CD4-positive, CD25-positive, alpha-beta regulatory T cell (primary cell): ENCODE data around the gene FFAR4. TPM values are rescaled to one million over a fixed set of nuclear protein-coding genes. Genes with fewer than 3 reads are reported as not detected.

Source experiments
- ATAC-seq, 2 donors: fragments of 150-1000 bp; cut with Tn5 transposase; one replicate each; pipeline ENCODE4 v1.10.0; 2021; ENCODE audit warnings: low read depth in 2 of 2, moderate number of reproducible peaks in 2 of 2, moderate library complexity in 1 of 2
- DNase-seq, 3 donors: peaks; one replicate each; pipeline versions ENCODE4 v3.0.0 to v3.0.0-alpha.2; 2012 to 2022; ENCODE audit warnings: mixed read lengths in 1 of 3
- H3K27ac ChIP-seq: one replicate; pipeline ENCODE4 v1.7.0; 2013; ENCODE audit warnings: mild to moderate bottlenecking, low read length; ENCODE audit not compliant: insufficient read depth, poor library complexity, severe bottlenecking
- H3K27me3 ChIP-seq: one replicate; pipeline ENCODE4 v1.7.0; 2013; ENCODE audit warnings: low read length; ENCODE audit not compliant: control insufficient read depth, insufficient read depth
- H3K36me3 ChIP-seq: one replicate; pipeline ENCODE4 v1.7.0; 2013; ENCODE audit warnings: mild to moderate bottlenecking, low read length, moderate library complexity; ENCODE audit not compliant: control insufficient read depth, insufficient read depth
- H3K4me1 ChIP-seq: 2 replicates; pipeline ENCODE4 v1.7.0; 2013; ENCODE audit warnings: mild to moderate bottlenecking, low read length; ENCODE audit not compliant: insufficient read depth, control insufficient read depth, poor library complexity, severe bottlenecking
- H3K4me3 ChIP-seq: one replicate; pipeline ENCODE4 v1.7.0; 2013; ENCODE audit warnings: low read depth, mild to moderate bottlenecking, low read length, moderate library complexity
- H3K9me3 ChIP-seq, 2 experiments: 1 replicate in 1 of 2; 2 replicates in 1 of 2; pipeline ENCODE4 v1.7.0; 2013; ENCODE audit warnings: low read length in 2 of 2, mild to moderate bottlenecking in 1 of 2, moderate library complexity in 1 of 2; ENCODE audit not compliant: control insufficient read depth in 2 of 2
- H3K27ac Mint-ChIP-seq, 3 donors: one replicate each; pipeline ENCODE4 v1.8.0; 2020 to 2022; ENCODE audit warnings: mild to moderate bottlenecking in 3 of 3, mixed read lengths in 3 of 3, moderate library complexity in 2 of 3
- H3K27me3 Mint-ChIP-seq: one replicate; pipeline ENCODE4 v1.8.0; 2022; ENCODE audit warnings: mild to moderate bottlenecking, mixed read lengths
- H3K36me3 Mint-ChIP-seq: one replicate; pipeline ENCODE4 v1.8.0; 2020; ENCODE audit warnings: mixed read lengths
- H3K4me1 Mint-ChIP-seq, 4 donors: one replicate each; pipeline ENCODE4 v1.8.0; 2020 to 2022; ENCODE audit warnings: mixed read lengths in 4 of 4, mild to moderate bottlenecking in 1 of 4
- H3K4me3 Mint-ChIP-seq, 4 donors: one replicate each; pipeline ENCODE4 v1.8.0; 2020 to 2022; ENCODE audit warnings: mild to moderate bottlenecking in 4 of 4, mixed read lengths in 4 of 4, moderate library complexity in 3 of 4
- H3K9me3 Mint-ChIP-seq, 7 donors: one replicate each; pipeline ENCODE4 v1.8.0; 2020 to 2022; ENCODE audit warnings: mixed read lengths in 7 of 7, mild to moderate bottlenecking in 3 of 7, moderate library complexity in 2 of 7
- polyA plus RNA-seq, 4 donors: library from polyadenylated mRNA; unstranded; fragments of 300-500 nt; fragmentation: Illumina TruSeq; gene quantifications; one replicate each; pipeline ENCODE4 v1.2.3, GENCODE V29; 2021
- total RNA-seq: library from RNA; stranded (reverse); gene quantifications from one replicate; pipeline ENCODE4 v1.2.3, GENCODE V29; 2022

Gene FFAR4
- total and polyA plus RNA-seq, 5 donors from 2014 or later: not detected

DNA sequence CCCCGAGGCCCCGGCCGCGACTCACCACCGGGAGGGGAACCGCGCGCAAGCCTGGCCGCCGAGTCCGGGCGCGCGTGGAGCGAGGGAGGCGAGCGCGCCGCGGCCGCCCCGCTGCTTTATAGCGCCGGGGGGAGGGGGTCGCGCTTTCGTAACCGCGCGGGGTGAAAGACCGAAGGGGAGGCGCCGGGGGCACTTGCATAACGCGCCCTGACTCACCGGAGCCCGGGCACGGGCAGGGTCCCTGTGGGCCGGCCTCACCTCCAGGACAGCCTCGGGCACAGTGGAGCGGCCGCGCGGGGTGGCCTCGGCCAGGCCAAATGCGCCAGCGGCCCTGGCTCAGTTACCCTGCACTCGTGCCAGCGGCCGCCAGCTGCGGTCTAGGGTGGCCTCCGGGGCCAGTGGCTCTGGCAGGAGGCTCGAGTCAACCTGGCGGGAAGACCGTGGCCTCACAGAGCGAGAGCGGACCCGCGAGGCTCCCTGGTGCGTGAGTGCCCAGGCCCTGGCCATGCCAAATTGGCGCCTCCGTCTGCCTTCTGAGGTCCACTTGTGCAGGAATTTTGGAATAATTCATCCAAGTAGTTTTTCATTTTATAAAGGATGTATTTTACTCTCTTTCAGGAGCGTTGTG lies 34.8 kb downstream of the FFAR4 start, which contains the start of gene RBP4:
Gene RBP4, minus strand, starts transcription at position 90 of the 628 bp plus-strand sequence. CDS start 207 bp downstream, outside the sequence.
- Histone ChIP-seq H3K9me3 (no peaks in the 10 kb centered on the region), H3K4me3 (no peak within 1 kb of the TSS), H3K27me3 (peaks cover 10% of the 10 kb centered on the region), H3K4me1 (no peaks in the 10 kb centered on the region), H3K27ac (no peak within 1 kb of the TSS), H3K36me3 (no peaks in the 10 kb centered on the region)
- H3K4me1 Mint-ChIP-seq: no peaks in the 10 kb centered on the region
- ATAC-seq: no peak
- DNase-seq: no peak
- H3K27ac Mint-ChIP-seq: no peak within 1 kb of the TSS
- H3K9me3 Mint-ChIP-seq: peaks cover 0 to 1% (median 0%) of the 10 kb centered on the region in 7 donors
- no peaks in the 10 kb centered on the region for H3K36me3 Mint-ChIP-seq
- H3K4me3 Mint-ChIP-seq: no peak within 1 kb of the TSS
- H3K27me3 Mint-ChIP-seq: peaks cover 66% of the 10 kb centered on the region

DNA sequence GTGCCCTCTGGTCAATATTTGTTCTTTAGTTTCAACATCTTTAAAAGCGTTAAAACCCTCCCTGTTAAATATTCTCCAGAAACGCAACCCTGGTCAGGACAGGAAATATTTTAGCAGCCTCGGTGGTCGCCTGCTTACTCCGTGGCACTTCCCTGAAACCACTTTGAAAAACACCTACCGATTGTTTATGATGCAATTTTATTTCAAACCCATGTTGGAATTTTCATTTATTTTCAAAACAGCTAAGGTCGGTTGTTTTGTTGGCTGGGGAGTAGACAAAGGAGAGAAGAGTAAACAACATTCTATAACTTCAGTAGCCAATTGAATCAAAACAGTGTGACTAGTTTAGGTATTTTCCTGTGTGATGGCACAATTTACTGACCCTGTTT lies 35.3 kb downstream of the FFAR4 start:
- Histone ChIP-seq H3K27me3 (peaks cover 10% of the 10 kb centered on the region), H3K9me3 (no peaks in the 10 kb centered on the region), H3K27ac (no peak overlapping the region), H3K4me1 (no peaks in the 10 kb centered on the region), H3K36me3 (no peaks in the 10 kb centered on the region), H3K4me3 (no peak overlapping the region)
- ATAC-seq (no peak), DNase-seq (no peak)
- no peak overlapping the region for H3K4me3 Mint-ChIP-seq
- H3K27ac Mint-ChIP-seq: no peak overlapping the region
- H3K9me3 Mint-ChIP-seq: peaks cover 0 to 1% (median 0%) of the 10 kb centered on the region in 7 donors
- H3K4me1 Mint-ChIP-seq: no peaks in the 10 kb centered on the region
- peaks cover 70% of the 10 kb centered on the region for H3K27me3 Mint-ChIP-seq
- no peaks in the 10 kb centered on the region for H3K36me3 Mint-ChIP-seq

DNA sequence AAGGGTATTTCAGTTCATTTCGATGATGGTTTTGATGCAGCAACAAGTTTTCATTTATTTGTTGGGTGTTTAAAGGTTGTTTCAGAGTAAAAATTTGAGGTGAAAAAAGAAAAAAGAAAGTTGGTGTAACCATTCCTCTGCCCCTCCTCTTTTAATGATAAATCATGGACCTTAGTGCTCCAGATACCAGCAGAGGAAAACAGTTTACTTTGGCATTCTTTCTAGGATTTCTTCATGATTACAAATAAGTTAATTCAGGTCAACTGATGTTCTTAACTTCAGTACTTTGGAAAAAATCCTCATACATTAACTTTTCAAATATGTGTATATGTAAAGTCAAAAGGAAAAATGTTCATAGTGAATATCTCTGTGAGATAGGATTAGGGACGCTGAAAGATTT lies 36.6 kb downstream of the FFAR4 start:
- Mint-ChIP-seq H3K36me3 (no peaks in the 10 kb centered on the region), H3K27me3 (peaks cover 62% of the 10 kb centered on the region), H3K9me3 (peaks cover 0 to 6% (median 1%) of the 10 kb centered on the region in 7 donors), H3K4me3 (no peak overlapping the region), H3K27ac (no peak overlapping the region), H3K4me1 (no peaks in the 10 kb centered on the region)
- no peak for DNase-seq
- no peak overlapping the region for H3K4me3 ChIP-seq
- ATAC-seq: no peak
- H3K9me3 ChIP-seq: no peaks in the 10 kb centered on the region
- H3K4me1 ChIP-seq: no peaks in the 10 kb centered on the region
- H3K27me3 ChIP-seq: peaks cover 10% of the 10 kb centered on the region
- no peaks in the 10 kb centered on the region for H3K36me3 ChIP-seq
- H3K27ac ChIP-seq: no peak overlapping the region

DNA sequence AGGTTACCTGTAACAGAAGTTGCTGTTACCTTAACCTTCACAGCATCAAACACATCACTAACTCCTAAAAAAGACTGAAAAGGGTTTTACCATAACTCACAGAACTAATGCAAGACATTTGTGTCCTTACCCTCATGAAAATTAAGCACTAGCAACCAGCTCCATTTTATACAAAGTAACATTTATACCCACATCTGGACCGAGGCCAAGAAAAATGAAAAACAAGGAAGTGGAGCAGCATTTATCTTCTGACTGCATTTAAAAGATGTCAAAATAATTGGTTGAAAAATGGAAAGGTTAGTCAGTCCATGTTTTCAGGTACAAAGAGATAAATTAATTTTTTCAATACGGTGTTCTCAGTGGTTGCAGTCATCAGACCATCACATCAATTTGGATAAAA lies 37.7 kb downstream of the FFAR4 start:
- Histone ChIP-seq H3K4me1 (no peaks in the 10 kb centered on the region), H3K27ac (no peak overlapping the region), H3K9me3 (no peaks in the 10 kb centered on the region), H3K27me3 (peaks cover 11% of the 10 kb centered on the region), H3K36me3 (no peaks in the 10 kb centered on the region), H3K4me3 (no peak overlapping the region)
- no peak for ATAC-seq
- H3K27ac Mint-ChIP-seq: no peak overlapping the region
- H3K4me1 Mint-ChIP-seq: no peaks in the 10 kb centered on the region
- no peak overlapping the region for H3K4me3 Mint-ChIP-seq
- peaks cover 0 to 6% (median 3%) of the 10 kb centered on the region in 7 donors for H3K9me3 Mint-ChIP-seq
- DNase-seq: no peak
- H3K36me3 Mint-ChIP-seq: no peaks in the 10 kb centered on the region
- peaks cover 61% of the 10 kb centered on the region for H3K27me3 Mint-ChIP-seq

DNA sequence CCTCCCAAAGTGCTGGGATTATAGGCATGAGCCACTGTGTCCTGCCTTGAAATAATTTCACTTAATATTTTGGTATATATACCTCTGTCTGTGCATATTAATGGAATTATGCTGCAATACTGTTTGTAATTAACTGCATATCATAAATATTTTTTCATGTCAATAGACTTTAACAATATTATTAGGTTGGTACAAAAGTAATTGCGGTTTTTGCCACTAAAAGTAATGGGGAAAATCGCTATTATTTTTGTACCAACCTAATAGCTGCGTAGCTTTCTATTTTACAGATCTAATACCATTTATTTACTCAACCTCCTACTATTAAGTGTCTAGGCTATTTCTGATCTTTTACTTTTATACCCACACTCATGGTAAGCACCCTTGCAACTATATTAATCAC lies 42.0 kb downstream of the FFAR4 start:
- no peak for ATAC-seq
- H3K36me3 ChIP-seq: no peaks in the 10 kb centered on the region
- no peaks in the 10 kb centered on the region for H3K36me3 Mint-ChIP-seq
- no peaks in the 10 kb centered on the region for H3K4me1 ChIP-seq
- no peak overlapping the region for H3K27ac ChIP-seq
- peaks cover 4% of the 10 kb centered on the region for H3K27me3 ChIP-seq
- no peak overlapping the region for H3K4me3 ChIP-seq
- no peak overlapping the region for H3K27ac Mint-ChIP-seq
- no peak for DNase-seq
- H3K27me3 Mint-ChIP-seq: peaks cover 44% of the 10 kb centered on the region
- peaks cover 0 to 6% (median 4%) of the 10 kb centered on the region in 7 donors for H3K9me3 Mint-ChIP-seq
- no peaks in the 10 kb centered on the region for H3K9me3 ChIP-seq
- H3K4me1 Mint-ChIP-seq: no peaks in the 10 kb centered on the region
- no peak overlapping the region for H3K4me3 Mint-ChIP-seq

DNA sequence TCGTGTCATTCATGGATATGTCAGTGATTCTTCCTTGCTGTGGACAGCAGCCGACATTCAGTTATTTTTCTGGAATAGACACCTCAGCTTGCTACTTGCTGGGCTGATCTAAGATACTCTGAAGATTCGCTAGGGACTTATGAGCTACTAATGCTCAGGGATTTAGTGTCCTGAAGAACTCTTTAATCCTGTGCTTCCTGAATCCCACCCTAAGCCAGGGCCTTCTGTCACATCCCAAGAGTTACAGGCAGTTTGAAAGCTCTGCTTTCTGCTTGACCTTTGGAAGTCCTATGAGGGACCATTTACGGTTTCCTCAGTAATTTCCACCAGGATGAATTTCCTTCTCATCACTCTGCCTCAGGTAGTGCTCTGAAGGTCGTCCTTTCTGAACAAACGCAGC lies 45.8 kb downstream of the FFAR4 start, which contains the start of gene PDE6C:
Gene PDE6C, plus strand, starts transcription at position 227 of the 400 bp plus-strand sequence. CDS start 189 bp downstream, outside the sequence.
- no peaks in the 10 kb centered on the region for H3K4me1 ChIP-seq
- Mint-ChIP-seq H3K27me3 (peaks cover 16% of the 10 kb centered on the region), H3K4me3 (no peak within 1 kb of the TSS), H3K4me1 (no peaks in the 10 kb centered on the region), H3K36me3 (no peaks in the 10 kb centered on the region), H3K27ac (no peak within 1 kb of the TSS), H3K9me3 (peaks cover 0 to 6% (median 2%) of the 10 kb centered on the region in 7 donors)
- no peak for DNase-seq
- H3K36me3 ChIP-seq: no peaks in the 10 kb centered on the region
- no peak for ATAC-seq
- no peaks in the 10 kb centered on the region for H3K9me3 ChIP-seq
- H3K27ac ChIP-seq: no peak within 1 kb of the TSS
- H3K4me3 ChIP-seq: no peak within 1 kb of the TSS
- H3K27me3 ChIP-seq: peaks cover 2% of the 10 kb centered on the region

DNA sequence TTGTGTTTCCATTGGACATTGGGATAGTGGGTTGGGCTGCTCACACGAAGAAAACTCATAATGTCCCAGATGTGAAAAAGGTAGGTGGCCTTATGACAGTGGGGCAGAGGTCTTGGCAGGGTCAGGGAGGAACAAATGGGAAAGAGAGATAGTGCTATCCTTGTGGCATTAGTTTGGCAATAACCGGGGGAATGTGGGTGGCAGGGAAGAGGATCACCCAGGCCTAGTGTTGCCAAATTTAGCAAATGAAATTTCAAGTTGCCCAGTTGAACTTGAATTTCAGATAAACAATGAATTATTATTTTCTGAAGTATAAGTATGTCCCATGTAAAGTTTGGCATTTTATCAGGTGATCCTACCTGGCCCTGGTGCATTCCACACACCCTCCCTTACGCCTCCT lies 46.7 kb downstream of the FFAR4 start:
- H3K27ac ChIP-seq: no peak overlapping the region
- H3K36me3 Mint-ChIP-seq: no peaks in the 10 kb centered on the region
- no peaks in the 10 kb centered on the region for H3K36me3 ChIP-seq
- H3K9me3 Mint-ChIP-seq: peaks cover 0 to 2% (median 0%) of the 10 kb centered on the region in 7 donors
- no peak overlapping the region for H3K4me3 ChIP-seq
- H3K27ac Mint-ChIP-seq: no peak overlapping the region
- H3K4me3 Mint-ChIP-seq: no peak overlapping the region
- H3K27me3 Mint-ChIP-seq: peaks cover 19% of the 10 kb centered on the region
- no peaks in the 10 kb centered on the region for H3K4me1 Mint-ChIP-seq
- no peaks in the 10 kb centered on the region for H3K9me3 ChIP-seq
- peaks cover 2% of the 10 kb centered on the region for H3K27me3 ChIP-seq
- ATAC-seq (no peak), DNase-seq (no peak)
- H3K4me1 ChIP-seq: no peaks in the 10 kb centered on the region
